Caki2 (cell line): ENCODE results near the gene CAB39. TPM values are rescaled to one million over a fixed set of nuclear protein-coding genes. Genes with fewer than 3 reads are reported as not detected.

Experiments
- DNase-seq: peaks from one replicate; pipeline ENCODE4 v3.0.0-alpha.2; 2015; ENCODE audit warnings: low read depth
- in situ Hi-C: cut with HindIII; loops from 2 replicates; pipeline ENCODE4 v1.10.0; 2016; ENCODE audit warnings: low sequenced_read_pairs, low pct_unique_long_range_greater_than_20kb, mixed read lengths
- total RNA-seq: library from RNA; depleted of rRNA; stranded (reverse); fragments of >200 nt; shearing (Covaris generic); gene quantifications from 2 replicates; pipeline ENCODE4 v1.2.3, GENCODE V29; 2014; ENCODE audit warnings: low replicate concordance; rRNA removed

Gene CAB39
- total RNA-seq, result 24.8 and 31.6 TPM in 2 replicates

GRCh38 chr2:230712443-230713330 is at the start of gene CAB39:
Gene CAB39 (plus strand): TSS chr2:230712842. CDS start chr2:230760002, 47,160 bp downstream.
- in situ Hi-C loops, result no loop called here

DNA sequence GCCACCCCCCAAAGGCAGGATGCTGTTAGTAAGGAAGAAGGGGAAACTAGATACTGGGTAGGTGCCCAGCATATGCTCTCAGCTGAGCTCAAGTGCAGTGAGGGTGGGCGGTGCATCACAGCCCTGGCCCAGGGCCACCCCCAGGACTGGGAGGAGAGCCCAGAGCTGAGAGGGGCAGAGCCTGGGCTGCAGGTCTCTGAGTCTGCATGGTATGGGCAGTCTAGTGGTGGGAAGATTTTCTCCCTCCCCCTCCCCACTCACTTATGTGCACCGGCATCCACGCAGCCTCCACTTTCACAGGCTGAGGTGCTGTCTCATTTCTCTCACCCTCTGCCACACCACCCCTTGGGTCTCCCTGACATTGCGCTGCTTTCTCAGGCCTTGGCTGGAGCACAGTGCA is 48.5 kb upstream of the CAB39 start:
- no peak for DNase-seq
- in situ Hi-C loops, result no loop called here

More at GRCh38 chr2:230712443-230713330, at the start of gene CAB39:
- DNase-seq, result peak; percentile 87

GRCh38 chr2:230664844-230665243 is 47.8 kb upstream of the CAB39 start:
- no peak for DNase-seq
- in situ Hi-C loops, result no loop called here

DNA sequence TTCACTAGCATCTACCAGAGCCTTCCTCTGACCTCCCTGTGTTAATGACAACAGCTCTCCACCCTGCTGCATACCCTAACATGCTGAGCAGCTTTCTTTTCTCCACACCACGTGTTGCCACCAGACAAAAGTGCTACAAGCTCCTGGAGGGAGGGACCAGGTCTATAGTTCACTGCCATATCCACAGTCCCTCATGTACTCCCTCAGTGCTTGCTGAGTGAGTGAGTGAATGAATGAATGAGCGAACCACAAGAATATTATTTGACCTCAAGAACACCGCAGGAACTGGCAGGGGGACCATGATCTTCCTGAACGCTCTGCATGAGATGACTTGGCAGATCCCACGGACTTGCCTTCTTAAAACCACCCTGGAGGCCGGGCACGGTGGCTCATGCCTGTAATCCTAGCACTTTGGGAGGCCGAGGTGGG is 47.4 kb upstream of the CAB39 start:
- no peak for DNase-seq
- in situ Hi-C loops, result no loop called here

- no peak for DNase-seq
- in situ Hi-C loops, result no loop called here
Observed at GRCh38 chr2:230666446-230666845, 46.2 kb upstream of the CAB39 start.

DNA sequence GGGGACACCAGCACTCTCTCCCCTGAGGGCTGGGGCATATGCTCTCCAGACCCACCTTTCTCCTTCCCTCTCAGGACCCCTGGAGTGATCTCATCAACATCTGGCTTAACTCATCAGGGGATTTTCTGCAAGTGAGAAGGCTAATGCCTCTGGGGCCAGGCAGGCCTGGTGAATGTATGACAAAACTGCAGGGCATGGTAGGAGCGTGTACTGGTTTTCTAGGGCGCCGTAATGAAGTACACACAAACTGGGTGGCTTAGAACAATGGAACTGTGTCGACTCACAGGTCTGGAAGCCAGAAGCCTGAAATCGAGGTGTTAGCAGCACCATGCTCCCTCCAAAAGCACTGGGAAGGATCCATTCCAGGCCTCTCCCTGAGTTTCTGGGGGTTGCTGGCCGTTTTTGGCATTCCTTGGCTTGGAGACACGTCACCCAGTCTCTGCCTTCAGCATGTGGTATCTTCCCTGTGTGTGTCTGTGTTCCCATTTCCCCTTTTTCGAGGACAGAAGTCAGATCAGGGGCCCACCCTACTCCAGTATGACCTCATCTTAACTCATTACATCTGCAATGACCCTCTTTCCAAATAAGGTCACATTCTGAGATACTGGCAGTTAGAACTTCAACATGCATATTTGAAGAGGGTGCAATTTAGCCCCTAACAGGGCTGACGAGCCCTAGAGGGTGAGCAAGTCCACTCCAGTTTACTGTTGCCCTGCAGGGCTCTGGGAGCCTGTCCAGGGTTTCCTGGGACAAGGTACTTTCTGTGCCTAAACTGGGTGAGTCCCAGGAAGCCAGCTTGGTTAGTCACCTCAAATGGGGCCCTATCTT is 45.5 kb upstream of the CAB39 start:
- in situ Hi-C loops, result no loop called here
- DNase-seq, result no peak

GRCh38 chr2:230668184-230668938 is 44.3 kb upstream of the CAB39 start:
- DNase-seq, result peak; percentile 16
- in situ Hi-C loops, result no loop called here

DNA sequence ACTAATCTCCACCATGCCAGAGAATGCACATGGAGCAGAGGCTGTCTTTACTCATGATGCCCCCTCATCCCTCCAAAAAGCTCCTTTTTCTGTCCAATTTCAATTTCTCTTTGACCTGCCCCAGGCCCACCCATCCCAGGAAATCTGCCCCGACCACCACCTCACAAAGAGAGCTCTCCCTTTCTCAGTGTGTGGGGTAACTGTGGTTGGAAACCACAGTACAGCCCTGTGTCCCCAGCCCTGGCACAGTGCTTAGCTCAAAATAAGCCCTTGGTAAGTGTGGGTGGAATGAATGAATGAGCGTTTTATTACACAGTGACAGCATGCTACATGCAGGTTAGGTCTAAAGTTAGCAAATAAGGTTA is 43.7 kb upstream of the CAB39 start:
- no peak for DNase-seq
- in situ Hi-C loops, result no loop called here

- no peak for DNase-seq
- in situ Hi-C loops, result no loop called here
Observed at GRCh38 chr2:230669386-230669950, 43.2 kb upstream of the CAB39 start.

GRCh38 chr2:230671117-230671516 is 41.5 kb upstream of the CAB39 start:
- DNase-seq, result peak; percentile 59

GRCh38 chr2:230672836-230673235 is 39.8 kb upstream of the CAB39 start:
- DNase-seq, result no peak
- in situ Hi-C loops, result no loop called here

More at GRCh38 chr2:230671117-230671516, 41.5 kb upstream of the CAB39 start:
- in situ Hi-C loops, result no loop called here

GRCh38 chr2:230674401-230674800 is 38.2 kb upstream of the CAB39 start:
- in situ Hi-C loops, result no loop called here
- no peak for DNase-seq

- no peak for DNase-seq
- in situ Hi-C loops, result no loop called here
Observed at GRCh38 chr2:230674966-230675672, 37.5 kb upstream of the CAB39 start.

DNA sequence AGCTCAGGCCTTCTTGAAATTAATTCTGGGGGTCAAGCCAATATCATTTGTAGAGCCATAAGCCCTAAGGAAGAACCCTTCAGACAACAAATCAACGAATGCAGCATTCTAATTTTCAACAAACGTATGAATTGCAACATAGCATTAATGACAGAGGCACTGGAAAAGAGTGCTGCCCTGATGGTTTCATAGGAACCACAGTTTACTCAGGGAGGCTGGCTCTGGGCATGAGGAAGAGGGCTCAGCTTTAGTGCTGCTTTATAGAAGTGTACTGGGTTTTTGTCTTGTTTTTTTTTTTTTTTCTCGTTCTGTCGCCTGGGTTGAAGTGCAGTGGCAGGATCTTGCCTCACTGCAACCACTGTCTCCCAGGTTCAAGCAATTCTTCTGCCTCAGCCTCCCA is 36.1 kb upstream of the CAB39 start:
- no peak for DNase-seq
- in situ Hi-C loops, result no loop called here

- no peak for DNase-seq
- in situ Hi-C loops, result no loop called here
Observed at GRCh38 chr2:230677201-230677946, 35.3 kb upstream of the CAB39 start.

- in situ Hi-C loops, result no loop called here
- DNase-seq, result no peak
Observed at GRCh38 chr2:230678018-230678417, 34.6 kb upstream of the CAB39 start.

DNA sequence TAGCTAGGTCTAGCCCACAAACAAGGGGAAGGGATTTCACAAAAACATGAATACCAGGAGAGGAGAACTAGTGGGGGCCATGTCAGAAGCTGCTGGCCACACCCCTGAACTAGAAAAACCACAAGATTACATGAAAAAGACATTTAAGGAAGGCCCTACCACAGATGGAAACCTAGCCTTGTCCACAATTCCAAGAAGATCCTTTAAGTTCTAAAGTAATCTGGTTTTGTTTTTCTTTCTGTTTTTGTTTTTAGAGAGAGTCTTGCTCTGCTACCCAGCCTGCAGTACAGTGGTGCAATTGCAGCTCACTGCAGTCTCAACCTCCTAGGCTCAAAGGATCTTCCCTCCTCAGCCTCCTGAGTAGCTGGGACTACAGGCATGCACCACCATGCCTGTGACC is 34.2 kb upstream of the CAB39 start:
- no peak for DNase-seq
- in situ Hi-C loops, result no loop called here
